GM12873 (cell line): ENCODE measurements around the gene POLR2E.

Experiments used
- CTCF ChIP-seq: IDR thresholded peaks from 2 replicates; pipeline ENCODE4 v1.5.1; 2012; ENCODE audit warnings: low read depth, mild to moderate bottlenecking, moderate library complexity, low read length, control low read depth; ENCODE audit not compliant: insufficient read depth; ENCODE audit errors: missing control alignments

The POLR2E gene

GRCh38 chr19:1112268-1113029, 17.3 kb upstream of the POLR2E start:
- no peak for TF ChIP-seq CTCF

GRCh38 chr19:1111641-1112267, 16.6 kb upstream of the POLR2E start:
- TF ChIP-seq CTCF, result no peak

GRCh38 chr19:1110809-1111640, 15.8 kb upstream of the POLR2E start:
- TF ChIP-seq CTCF, result no peak

- no peak for TF ChIP-seq CTCF
These were observed 14.8 kb upstream of the POLR2E start for GRCh38 chr19:1109697-1110671.

GRCh38 chr19:1109032-1109551, 13.9 kb upstream of the POLR2E start:
- no peak for TF ChIP-seq CTCF

- TF ChIP-seq CTCF, result no peak
These were observed 13.3 kb upstream of the POLR2E start for GRCh38 chr19:1108291-1109031.
